ENCODE results near the gene EIF5B.
A peak's percentile ranks its signal among the peaks of the same experiment; 100 is the strongest.
"Not testable (repeated sequence)": the region's sequence is repeated elsewhere in the genome, so short reads cannot be mapped to it uniquely, and the experiment has no call there.

Gene EIF5B, protein sequence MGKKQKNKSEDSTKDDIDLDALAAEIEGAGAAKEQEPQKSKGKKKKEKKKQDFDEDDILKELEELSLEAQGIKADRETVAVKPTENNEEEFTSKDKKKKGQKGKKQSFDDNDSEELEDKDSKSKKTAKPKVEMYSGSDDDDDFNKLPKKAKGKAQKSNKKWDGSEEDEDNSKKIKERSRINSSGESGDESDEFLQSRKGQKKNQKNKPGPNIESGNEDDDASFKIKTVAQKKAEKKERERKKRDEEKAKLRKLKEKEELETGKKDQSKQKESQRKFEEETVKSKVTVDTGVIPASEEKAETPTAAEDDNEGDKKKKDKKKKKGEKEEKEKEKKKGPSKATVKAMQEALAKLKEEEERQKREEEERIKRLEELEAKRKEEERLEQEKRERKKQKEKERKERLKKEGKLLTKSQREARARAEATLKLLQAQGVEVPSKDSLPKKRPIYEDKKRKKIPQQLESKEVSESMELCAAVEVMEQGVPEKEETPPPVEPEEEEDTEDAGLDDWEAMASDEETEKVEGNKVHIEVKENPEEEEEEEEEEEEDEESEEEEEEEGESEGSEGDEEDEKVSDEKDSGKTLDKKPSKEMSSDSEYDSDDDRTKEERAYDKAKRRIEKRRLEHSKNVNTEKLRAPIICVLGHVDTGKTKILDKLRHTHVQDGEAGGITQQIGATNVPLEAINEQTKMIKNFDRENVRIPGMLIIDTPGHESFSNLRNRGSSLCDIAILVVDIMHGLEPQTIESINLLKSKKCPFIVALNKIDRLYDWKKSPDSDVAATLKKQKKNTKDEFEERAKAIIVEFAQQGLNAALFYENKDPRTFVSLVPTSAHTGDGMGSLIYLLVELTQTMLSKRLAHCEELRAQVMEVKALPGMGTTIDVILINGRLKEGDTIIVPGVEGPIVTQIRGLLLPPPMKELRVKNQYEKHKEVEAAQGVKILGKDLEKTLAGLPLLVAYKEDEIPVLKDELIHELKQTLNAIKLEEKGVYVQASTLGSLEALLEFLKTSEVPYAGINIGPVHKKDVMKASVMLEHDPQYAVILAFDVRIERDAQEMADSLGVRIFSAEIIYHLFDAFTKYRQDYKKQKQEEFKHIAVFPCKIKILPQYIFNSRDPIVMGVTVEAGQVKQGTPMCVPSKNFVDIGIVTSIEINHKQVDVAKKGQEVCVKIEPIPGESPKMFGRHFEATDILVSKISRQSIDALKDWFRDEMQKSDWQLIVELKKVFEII

DNA sequence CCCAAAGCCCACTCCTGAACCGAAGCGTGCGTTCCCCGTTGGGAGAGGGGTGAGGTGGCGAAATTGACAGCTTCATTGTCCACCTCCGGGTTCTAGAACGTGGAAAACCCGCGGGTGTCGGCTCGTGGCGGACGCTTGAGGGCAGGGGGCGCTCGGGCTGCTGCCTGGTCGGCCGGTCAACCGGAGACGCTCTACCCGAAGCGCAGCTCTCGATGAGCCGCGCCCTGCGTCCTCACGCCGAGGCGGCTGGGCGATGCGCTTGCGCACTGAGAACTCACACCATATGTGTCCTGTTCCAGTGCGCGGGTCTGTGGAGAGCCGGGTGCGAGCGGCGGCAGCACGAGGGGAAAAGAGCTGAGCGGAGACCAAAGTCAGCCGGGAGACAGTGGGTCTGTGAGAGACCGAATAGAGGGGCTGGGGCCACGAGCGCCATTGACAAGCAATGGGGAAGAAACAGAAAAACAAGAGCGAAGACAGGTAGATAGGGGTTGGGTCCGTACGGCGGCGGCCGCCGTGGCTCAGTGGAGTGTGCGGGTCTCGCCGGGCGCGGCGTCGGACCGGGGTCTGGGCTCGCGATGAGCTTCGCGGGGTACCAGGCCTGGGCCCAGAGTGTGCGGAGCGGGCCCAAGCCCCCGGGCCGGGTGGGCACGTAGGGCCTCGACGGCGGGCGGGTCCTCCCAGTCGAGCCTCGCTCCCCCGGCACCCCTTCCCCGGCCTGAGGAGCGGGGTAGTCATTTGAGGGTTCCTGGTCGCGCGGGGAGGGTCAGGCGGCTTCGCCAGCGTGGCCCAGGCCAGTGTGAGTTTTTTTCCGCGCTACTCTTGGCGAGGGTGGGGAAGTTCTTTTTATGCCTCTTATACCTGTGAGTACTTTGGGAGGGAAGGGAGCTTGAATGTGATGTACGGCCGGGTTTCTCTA, at the start of gene EIF5B:
EIF5B (plus strand) TSS at position 277 of the 916 bp plus-strand sequence; CDS start at position 443, 166 bp downstream.
- Histone ChIP-seq H3K27me3 (ENCODE audit: insufficient read depth, low read length) (no peaks in the 10 kb centered on the region), H3K9me3 (ENCODE audit: low read length) (no peaks in the 10 kb centered on the region), H3K36me3 (ENCODE audit: insufficient read depth, low read length) (peaks cover 7% of the 10 kb centered on the region), H3K4me1 (ENCODE audit: insufficient read depth, low read length) (peaks cover 14% of the 10 kb centered on the region), H3K4me3 (ENCODE audit: low read length) (peak within 1 kb of the TSS; percentile 57), H2AFZ (ENCODE audit: low read depth, low read length) (peak within 1 kb of the TSS; percentile 96)

DNA sequence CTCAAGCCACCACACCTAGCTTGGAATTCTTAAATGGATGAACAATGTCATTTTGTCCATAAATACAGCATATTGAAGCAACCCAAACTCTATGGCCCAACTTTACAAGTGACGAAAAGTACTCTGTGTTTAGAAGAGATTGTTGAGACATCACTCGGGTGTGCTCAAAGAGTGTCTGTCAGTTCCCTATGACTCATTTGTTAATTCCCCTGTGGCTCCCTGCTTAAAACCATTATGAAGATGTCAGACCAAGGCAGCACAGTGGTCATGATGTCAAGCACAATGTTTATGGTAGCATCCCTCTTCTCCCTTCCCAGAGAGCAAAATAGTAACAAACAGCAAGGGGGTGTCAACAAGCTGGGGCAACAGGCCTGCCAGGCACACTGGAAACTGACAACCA, 39.2 kb upstream of the EIF5B start:
- H3K4me1 ChIP-seq (ENCODE audit: insufficient read depth, low read length): no peaks in the 10 kb centered on the region
- H3K36me3 ChIP-seq (ENCODE audit: insufficient read depth, low read length): peaks cover 7% of the 10 kb centered on the region
- no peak overlapping the region for H3K4me3 ChIP-seq (ENCODE audit: low read length)
- peaks cover 2% of the 10 kb centered on the region for H3K9me3 ChIP-seq (ENCODE audit: low read length)
- H2AFZ ChIP-seq (ENCODE audit: low read depth, low read length): no peak overlapping the region
- no peaks in the 10 kb centered on the region for H3K27me3 ChIP-seq (ENCODE audit: insufficient read depth, low read length)

DNA sequence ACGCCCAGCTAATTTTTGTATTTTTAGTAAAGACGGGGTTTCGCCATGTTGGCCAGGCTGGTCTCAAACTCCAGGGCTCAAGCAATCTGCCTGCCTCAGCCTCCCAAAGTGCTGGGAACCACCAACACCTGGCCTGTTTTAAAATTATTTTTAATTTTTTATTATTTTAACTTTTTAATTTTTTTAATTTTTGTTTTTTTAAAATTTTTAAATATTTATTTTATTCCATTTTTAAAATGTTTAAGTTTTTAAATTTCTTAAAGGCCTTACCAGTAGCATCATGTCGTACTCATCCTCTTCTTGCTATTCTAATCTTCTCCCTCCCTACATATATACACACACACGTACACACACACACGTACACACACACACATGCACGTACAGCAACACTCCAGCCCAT, 37.6 kb upstream of the EIF5B start:
- Histone ChIP-seq H3K4me3 (ENCODE audit: low read length) (no peak overlapping the region), H3K27me3 (ENCODE audit: insufficient read depth, low read length) (no peaks in the 10 kb centered on the region), H3K9me3 (ENCODE audit: low read length) (peaks cover 2% of the 10 kb centered on the region), H2AFZ (ENCODE audit: low read depth, low read length) (no peak overlapping the region), H3K4me1 (ENCODE audit: insufficient read depth, low read length) (no peaks in the 10 kb centered on the region), H3K36me3 (ENCODE audit: insufficient read depth, low read length) (peaks cover 9% of the 10 kb centered on the region)

DNA sequence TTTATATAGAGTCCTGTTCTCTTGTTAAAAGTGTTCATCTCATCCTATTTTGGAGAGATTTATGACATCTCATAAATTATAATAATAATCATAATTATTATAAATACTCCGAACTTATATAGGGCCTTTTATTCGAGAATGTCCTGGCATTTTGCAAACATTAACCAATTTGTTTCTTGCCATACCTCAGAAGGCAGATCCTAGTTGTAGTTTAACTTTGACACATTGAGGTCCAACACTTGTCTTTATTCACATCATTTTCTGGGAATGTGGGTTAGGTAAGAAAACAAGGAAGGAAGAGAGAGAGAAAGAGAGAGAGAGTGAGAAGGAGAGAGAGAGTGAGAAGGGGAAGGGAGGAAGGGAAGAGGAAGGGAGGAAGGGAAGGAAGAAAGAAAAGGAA, 36.1 kb upstream of the EIF5B start, which contains the start of gene LYG1:
LYG1 (minus strand) TSS at position 101 of the 400 bp plus-strand sequence. CDS start 5,527 bp downstream, outside the sequence.
- not testable (repeated sequence) for H2AFZ ChIP-seq (ENCODE audit: low read depth, low read length); H3K4me3 ChIP-seq (ENCODE audit: low read length); H3K36me3 ChIP-seq (ENCODE audit: insufficient read depth, low read length); H3K4me1 ChIP-seq (ENCODE audit: insufficient read depth, low read length); H3K27me3 ChIP-seq (ENCODE audit: insufficient read depth, low read length); H3K9me3 ChIP-seq (ENCODE audit: low read length)

DNA sequence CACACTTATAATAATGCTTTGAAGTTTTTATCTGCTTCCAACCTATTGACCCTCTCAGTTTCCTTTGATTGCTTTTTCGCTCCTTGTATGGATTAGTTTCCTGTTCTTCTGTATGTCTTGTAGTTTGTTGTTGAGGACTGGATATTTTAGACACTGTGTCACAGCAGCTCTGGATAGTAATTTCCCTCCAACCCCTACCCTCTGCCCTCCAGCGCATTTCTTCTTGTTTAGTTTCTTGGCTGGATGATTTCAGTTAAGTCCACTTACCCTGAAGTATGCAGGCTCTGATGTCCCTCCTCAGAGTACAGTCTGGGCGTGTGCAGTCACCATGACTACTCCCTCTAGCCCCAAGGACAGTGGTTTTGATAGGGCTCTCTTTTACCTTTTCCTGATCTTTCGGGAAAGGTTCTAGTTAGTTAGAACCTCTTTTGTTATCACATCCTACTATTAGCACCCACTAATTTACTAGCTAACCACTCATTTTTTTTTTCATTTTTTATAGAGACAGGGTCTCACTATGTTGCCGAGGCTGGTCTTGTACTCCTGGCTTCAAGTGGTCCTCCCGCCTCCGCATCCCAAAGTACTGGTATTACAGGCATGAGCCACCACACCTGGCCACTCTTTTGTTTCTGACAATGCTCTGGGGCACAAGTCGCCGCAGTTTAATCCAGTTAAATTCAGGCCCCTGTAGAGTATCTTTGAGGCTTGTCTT, 19.9 kb upstream of the EIF5B start:
- Histone ChIP-seq H3K9me3 (ENCODE audit: low read length) (no peaks in the 10 kb centered on the region), H3K4me1 (ENCODE audit: insufficient read depth, low read length) (no peaks in the 10 kb centered on the region), H3K36me3 (ENCODE audit: insufficient read depth, low read length) (peaks cover 55% of the 10 kb centered on the region), H3K4me3 (ENCODE audit: low read length) (no peak overlapping the region), H3K27me3 (ENCODE audit: insufficient read depth, low read length) (no peaks in the 10 kb centered on the region), H2AFZ (ENCODE audit: low read depth, low read length) (no peak overlapping the region)

DNA sequence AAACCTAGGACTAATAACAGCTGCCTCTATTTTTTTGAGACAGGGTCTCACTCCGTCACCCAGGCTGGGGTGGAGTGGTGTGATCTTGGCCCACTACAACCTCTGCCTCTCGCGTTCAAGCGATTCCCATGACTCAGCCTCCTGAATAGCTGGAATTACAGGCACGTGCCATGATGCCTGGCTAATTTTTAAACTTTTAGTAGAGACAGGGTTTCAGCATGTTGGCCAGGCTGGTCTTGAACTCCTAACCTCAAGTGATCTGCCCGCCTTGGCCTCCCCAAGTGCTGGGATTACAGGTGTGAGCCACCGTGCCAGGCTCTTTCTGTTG, 19.4 kb upstream of the EIF5B start:
- not testable (repeated sequence) for H2AFZ ChIP-seq (ENCODE audit: low read depth, low read length); H3K9me3 ChIP-seq (ENCODE audit: low read length); H3K27me3 ChIP-seq (ENCODE audit: insufficient read depth, low read length); H3K4me1 ChIP-seq (ENCODE audit: insufficient read depth, low read length); H3K4me3 ChIP-seq (ENCODE audit: low read length)
- peaks cover 59% of the 10 kb centered on the region for H3K36me3 ChIP-seq (ENCODE audit: insufficient read depth, low read length)

DNA sequence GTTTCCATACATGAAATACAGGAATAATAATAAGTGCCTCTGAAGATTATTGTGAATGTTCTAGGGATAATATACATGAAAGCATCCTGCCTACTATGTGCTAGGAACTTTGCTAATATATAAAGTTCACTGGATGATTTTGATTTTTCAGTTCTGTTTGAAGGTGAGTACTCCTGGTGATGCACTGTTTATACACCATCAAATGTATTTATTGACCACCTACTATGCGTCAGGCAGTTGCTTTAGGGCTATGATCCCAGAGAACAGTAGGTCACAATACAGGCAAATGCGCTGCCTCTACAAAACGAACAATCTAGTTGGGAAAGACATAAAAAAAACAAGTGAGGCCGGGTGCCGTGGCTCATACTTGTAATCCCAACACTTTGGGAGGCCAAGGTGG, 11.8 kb upstream of the EIF5B start:
- Histone ChIP-seq H2AFZ (ENCODE audit: low read depth, low read length) (no peak overlapping the region), H3K4me1 (ENCODE audit: insufficient read depth, low read length) (no peaks in the 10 kb centered on the region), H3K27me3 (ENCODE audit: insufficient read depth, low read length) (no peaks in the 10 kb centered on the region), H3K9me3 (ENCODE audit: low read length) (no peaks in the 10 kb centered on the region), H3K36me3 (ENCODE audit: insufficient read depth, low read length) (peaks cover 82% of the 10 kb centered on the region), H3K4me3 (ENCODE audit: low read length) (no peak overlapping the region)

DNA sequence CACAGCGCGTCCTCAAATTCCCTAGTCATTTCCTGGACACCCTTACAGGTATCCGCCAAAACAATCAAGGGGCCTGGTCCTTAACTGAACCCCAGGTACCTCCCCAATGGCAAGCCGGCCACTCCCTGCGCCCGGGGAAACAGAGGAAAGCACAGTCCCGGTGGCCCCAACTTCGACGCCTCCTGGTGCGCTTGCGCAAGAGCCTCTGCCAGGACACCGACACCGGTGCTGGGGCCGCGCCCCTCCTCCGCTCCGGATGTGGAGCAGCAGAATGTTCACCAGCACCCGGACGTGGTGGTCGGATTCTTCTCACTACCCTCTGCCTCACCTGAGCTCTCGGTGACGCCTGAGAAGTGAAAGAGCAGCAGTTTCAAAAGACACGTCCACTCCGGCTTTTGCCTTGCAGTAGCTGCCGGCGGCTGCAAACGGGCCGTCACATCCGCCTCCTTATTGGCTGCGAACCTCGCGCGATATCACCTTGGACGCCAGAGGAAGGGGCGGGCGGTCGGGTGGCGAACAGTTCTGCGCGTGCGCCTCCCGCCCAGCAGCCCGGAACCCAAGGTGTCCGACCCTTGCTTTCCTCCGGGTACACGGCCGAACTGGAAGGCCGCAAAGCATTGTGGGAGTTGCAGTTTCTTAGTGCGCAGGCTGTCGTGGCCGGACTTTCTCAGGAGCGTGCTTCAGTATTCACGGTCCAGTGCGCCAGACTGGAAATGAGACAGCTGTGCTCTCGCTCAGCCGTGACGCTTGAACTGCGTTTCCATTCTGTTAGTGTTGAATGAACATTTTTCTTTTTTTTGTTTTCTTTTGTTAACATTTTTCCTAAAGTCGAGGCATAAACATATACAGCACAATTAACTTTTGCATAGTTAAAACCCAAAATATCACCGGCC, 1.0 kb upstream of the EIF5B start, which contains the start of gene TXNDC9:
TXNDC9 (minus strand) TSS at position 423 of the 893 bp plus-strand sequence. CDS start 3,123 bp downstream, outside the sequence.
- Histone ChIP-seq H3K4me3 (ENCODE audit: low read length) (peak within 1 kb of the TSS; percentile 57), H3K27me3 (ENCODE audit: insufficient read depth, low read length) (no peaks in the 10 kb centered on the region), H2AFZ (ENCODE audit: low read depth, low read length) (peak within 1 kb of the TSS; percentile 96), H3K9me3 (ENCODE audit: low read length) (no peaks in the 10 kb centered on the region), H3K36me3 (ENCODE audit: insufficient read depth, low read length) (peaks cover 18% of the 10 kb centered on the region), H3K4me1 (ENCODE audit: insufficient read depth, low read length) (peaks cover 14% of the 10 kb centered on the region)

DNA sequence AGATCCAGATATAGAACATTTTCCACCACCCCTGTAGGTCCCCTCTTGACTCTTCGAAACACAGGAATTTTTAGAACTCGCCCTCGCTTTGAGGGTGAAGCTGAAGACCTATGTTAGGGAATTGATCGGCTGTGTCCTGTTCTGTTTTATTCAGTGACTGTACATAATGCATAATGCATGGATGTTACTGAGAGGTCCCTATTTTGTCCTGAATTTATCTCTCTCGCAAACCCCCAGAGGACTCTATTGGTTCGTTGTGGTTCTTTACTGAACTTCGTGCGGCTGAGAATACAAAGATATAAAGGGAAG, 431 bp upstream of the EIF5B start:
- H3K4me3 ChIP-seq (ENCODE audit: low read length): peak overlapping the region; percentile 57
- H2AFZ ChIP-seq (ENCODE audit: low read depth, low read length): peak overlapping the region; percentile 96
- peaks cover 14% of the 10 kb centered on the region for H3K4me1 ChIP-seq (ENCODE audit: insufficient read depth, low read length)
- H3K27me3 ChIP-seq (ENCODE audit: insufficient read depth, low read length): no peaks in the 10 kb centered on the region
- no peaks in the 10 kb centered on the region for H3K9me3 ChIP-seq (ENCODE audit: low read length)
- peaks cover 13% of the 10 kb centered on the region for H3K36me3 ChIP-seq (ENCODE audit: insufficient read depth, low read length)

DNA sequence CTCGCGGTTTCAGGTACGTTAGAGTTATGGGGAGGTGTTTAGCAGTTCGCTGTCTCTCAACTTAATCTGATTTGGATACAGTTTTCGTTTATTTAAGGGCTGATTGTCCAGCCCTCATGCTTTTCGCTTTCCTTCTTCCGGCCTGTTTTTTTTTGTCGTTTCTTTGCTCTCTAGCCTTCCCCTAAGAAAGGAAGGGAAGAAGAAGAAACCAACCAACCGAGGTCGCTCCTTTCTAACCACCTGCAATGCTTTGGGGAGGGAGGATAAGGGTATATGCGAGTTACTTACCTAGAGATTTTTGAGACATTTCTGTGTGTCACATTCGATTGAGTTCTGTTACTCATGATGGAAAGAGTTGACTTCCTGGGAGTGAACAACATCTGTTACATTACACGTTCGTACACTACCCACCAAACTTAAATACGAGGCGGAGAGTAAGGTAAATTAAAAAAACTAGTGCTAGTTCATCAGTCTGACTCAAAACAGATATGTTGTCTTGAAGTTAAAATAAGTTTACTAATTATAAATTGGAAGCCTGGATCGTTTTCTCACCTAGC, 918 bp downstream of the EIF5B start:
- Histone ChIP-seq H3K36me3 (ENCODE audit: insufficient read depth, low read length) (no peaks in the 10 kb centered on the region), H3K9me3 (ENCODE audit: low read length) (no peaks in the 10 kb centered on the region), H3K4me1 (ENCODE audit: insufficient read depth, low read length) (peaks cover 14% of the 10 kb centered on the region), H3K27me3 (ENCODE audit: insufficient read depth, low read length) (no peaks in the 10 kb centered on the region), H3K4me3 (ENCODE audit: low read length) (peak overlapping the region; percentile 57), H2AFZ (ENCODE audit: low read depth, low read length) (peak overlapping the region; percentile 96)

DNA sequence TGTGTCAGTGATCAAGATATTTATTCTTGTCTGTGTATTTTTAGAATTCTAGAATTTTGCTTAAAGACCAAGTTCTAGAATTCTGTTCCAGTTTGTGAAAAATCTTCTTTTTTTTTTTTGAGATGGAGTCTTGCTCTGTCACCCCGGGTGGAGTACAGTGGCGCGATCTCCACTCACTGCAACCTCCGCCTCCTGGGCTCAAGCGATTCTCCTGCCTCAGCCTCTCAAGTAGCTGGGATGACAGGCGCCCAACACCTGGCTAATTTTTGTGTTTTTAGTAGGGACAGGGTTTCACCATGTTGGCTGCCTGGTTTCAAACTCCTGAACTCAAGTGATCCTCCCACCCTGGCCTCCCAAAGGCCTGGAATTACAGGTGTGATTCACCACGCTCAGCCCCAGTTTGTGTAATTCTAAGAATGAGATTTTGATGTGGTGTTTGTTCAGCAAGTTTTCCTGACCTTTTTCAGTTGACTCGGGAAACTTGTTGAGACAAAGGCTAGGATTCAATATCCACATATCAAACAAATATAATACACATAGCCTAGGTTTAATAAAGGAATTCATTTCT, 3.6 kb downstream of the EIF5B start:
- H2AFZ ChIP-seq (ENCODE audit: low read depth, low read length): no peak overlapping the region
- no peaks in the 10 kb centered on the region for H3K27me3 ChIP-seq (ENCODE audit: insufficient read depth, low read length)
- peaks cover 7% of the 10 kb centered on the region for H3K4me1 ChIP-seq (ENCODE audit: insufficient read depth, low read length)
- H3K4me3 ChIP-seq (ENCODE audit: low read length): no peak overlapping the region
- H3K36me3 ChIP-seq (ENCODE audit: insufficient read depth, low read length): no peaks in the 10 kb centered on the region
- H3K9me3 ChIP-seq (ENCODE audit: low read length): no peaks in the 10 kb centered on the region
